ENCODE measurements around the gene ZNF654.

DNA sequence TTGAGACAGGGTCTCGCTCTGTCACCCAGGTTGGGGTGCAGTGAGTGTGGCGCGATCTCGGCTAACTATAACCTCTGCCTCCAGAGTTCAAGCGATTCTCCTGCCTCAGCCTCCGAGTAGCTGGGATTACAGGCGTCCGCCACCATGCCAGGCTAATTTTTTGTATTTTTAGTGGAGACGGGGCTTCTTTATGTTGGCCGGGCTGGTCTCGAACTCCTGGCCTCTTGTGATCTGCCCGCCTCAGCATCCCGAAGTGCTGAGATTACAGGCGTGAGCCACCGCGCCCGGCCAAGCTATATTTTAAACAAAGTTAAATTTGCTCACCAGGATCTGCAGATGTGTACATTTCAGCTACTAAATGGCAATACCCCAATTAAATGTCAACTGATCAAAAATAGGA, 89.6 kb downstream of the ZNF654 start:
- TF ChIP-seq YY1 (IDR thresholded peaks at IDR 0.05; ENCODE audit: insufficient read depth, insufficient read length): no peak
- no peak for TF ChIP-seq ZNF274 (IDR thresholded peaks at IDR 0.05; ENCODE audit: low read depth, low read length)
- no peak for TF ChIP-seq SUZ12 (IDR thresholded peaks at IDR 0.05; ENCODE audit: extremely low read depth, insufficient read depth, insufficient read length)

All from NT2/D1 (cell line).